Gastroesophageal sphincter (tissue), 4 donors: ENCODE results near the gene RMDN2. TPM values are rescaled to one million over a fixed set of nuclear protein-coding genes. Genes with fewer than 3 reads are reported as not detected.

Source experiments
- ATAC-seq: fragments of 150-250 bp; one replicate; pipeline ENCODE4 v1.9.1; 2016; ENCODE audit warnings: mild to moderate bottlenecking, moderate library complexity
- H3K27ac ChIP-seq, 4 donors: fragments of 200-600 bp; sonication (generic) in 3 of 4; 1 replicate in 3 of 4; 2 replicates in 1 of 4; pipeline ENCODE4 v1.5.1; 2016 to 2019
- H3K27me3 ChIP-seq: fragments of 200-600 bp; sonication (generic); one replicate; pipeline ENCODE4 v1.5.1; 2019
- H3K36me3 ChIP-seq, 2 donors: fragments of 200-600 bp; sonication (generic); one replicate each; pipeline ENCODE4 v1.5.1; 2019; ENCODE audit warnings: control low read depth in 1 of 2
- H3K4me1 ChIP-seq, 3 donors: fragments of 200-600 bp; sonication (generic); 1 replicate in 2 of 3; 2 replicates in 1 of 3; pipeline ENCODE4 v1.5.1; 2016 to 2019; ENCODE audit warnings: control low read depth in 2 of 3
- H3K4me3 ChIP-seq, 2 donors: fragments of 200-600 bp; sonication (generic); one replicate each; pipeline ENCODE4 v1.5.1; 2019; ENCODE audit warnings: mild to moderate bottlenecking in 1 of 2, moderate library complexity in 1 of 2
- H3K9me3 ChIP-seq, 3 donors: fragments of 200-600 bp; sonication (generic); one replicate each; pipeline ENCODE4 v1.5.1; 2017 to 2019; ENCODE audit warnings: control low read depth in 2 of 3
- CTCF ChIP-seq, 4 experiments: fragments of 200-600 bp in 2 of 4; fragments of 450-650 bp in 2 of 4; sonication (generic) in 1 of 4; IDR thresholded peaks; one replicate each; pipeline ENCODE4 v1.5.1; 2017 to 2019; ENCODE audit warnings: antibody characterized with exemption in 4 of 4, mild to moderate bottlenecking in 2 of 4, moderate library complexity in 2 of 4
- EP300 ChIP-seq: sonication (generic); formaldehyde crosslinking; IDR thresholded peaks from one replicate; pipeline ENCODE4 v1.6.1; 2017; ENCODE audit warnings: antibody characterized with exemption, mild to moderate bottlenecking
- POLR2A ChIP-seq, 2 donors: fragments of 450-650 bp; IDR thresholded peaks; one replicate each; pipeline ENCODE4 v1.6.1; 2017; ENCODE audit warnings: antibody characterized with exemption in 2 of 2, mild to moderate bottlenecking in 2 of 2, moderate library complexity in 1 of 2
- POLR2AphosphoS5 ChIP-seq: sonication (generic); formaldehyde crosslinking; IDR thresholded peaks from one replicate; pipeline ENCODE4 v1.6.1; 2017; ENCODE audit warnings: antibody characterized with exemption
- WGBS, 2 donors: methylation state at CpG; one replicate each; pipeline ENCODE4 v1.1.5; 2018; ENCODE audit warnings: low coverage in 1 of 2; 5-methylcytosine and 5-hydroxymethylcytosine counted together
- total RNA-seq, 4 donors: library from RNA; depleted of rRNA; stranded (reverse); fragments of >200 nt; gene quantifications; one replicate each; pipeline ENCODE4 v1.1.0, GENCODE V29; 2016

The RMDN2 gene
- total RNA-seq, 4 donors from 2014 or later, result 9.3 to 12.5 (median 11.4) TPM

- Histone ChIP-seq H3K36me3 (no peaks in the 10 kb centered on the region), H3K27ac (no peak overlapping the region), H3K27me3 (no peaks in the 10 kb centered on the region), H3K4me1 (no peaks in the 10 kb centered on the region), H3K4me3 (no peak overlapping the region), H3K9me3 (no peaks in the 10 kb centered on the region)
- no peak for TF ChIP-seq CTCF (IDR thresholded peaks at IDR 0.05)
- TF ChIP-seq POLR2A (IDR thresholded peaks at IDR 0.05), result no peak
- TF ChIP-seq POLR2AphosphoS5, result no peak
- no peak for TF ChIP-seq EP300
- 50 to 80% methylated on average over 1 of the region's 1 CpG for WGBS, 2 donors
- no peak for ATAC-seq
These were observed 105.7 kb downstream of the RMDN2 start for GRCh38 chr2:38030635-38031355.

GRCh38 chr2:38032946-38033345 lies 107.9 kb downstream of the RMDN2 start:
- Histone ChIP-seq H3K27me3 (no peaks in the 10 kb centered on the region), H3K4me1 (peaks cover 0 to 3% (median 0%) of the 10 kb centered on the region in 3 donors), H3K36me3 (no peaks in the 10 kb centered on the region), H3K27ac (no peak overlapping the region), H3K9me3 (no peaks in the 10 kb centered on the region), H3K4me3 (no peak overlapping the region)
- ATAC-seq, result no peak
- no peak for TF ChIP-seq EP300
- no peak for TF ChIP-seq POLR2AphosphoS5
- TF ChIP-seq POLR2A (IDR thresholded peaks at IDR 0.05), result no peak
- no peak for TF ChIP-seq CTCF (IDR thresholded peaks at IDR 0.05)
- 90 to 95% methylated on average over 2 of the region's 2 CpGs for WGBS, 2 donors

- no peaks in the 10 kb centered on the region for H3K36me3 ChIP-seq
- H3K27ac ChIP-seq, result no peak overlapping the region
- no peaks in the 10 kb centered on the region for H3K27me3 ChIP-seq
- no peak for ATAC-seq
- H3K4me1 ChIP-seq, result peaks cover 0 to 10% (median 3%) of the 10 kb centered on the region in 3 donors
- 45 to 77% methylated on average over 2 of the region's 2 CpGs for WGBS, 2 donors
- no peak for TF ChIP-seq POLR2AphosphoS5
- TF ChIP-seq POLR2A (IDR thresholded peaks at IDR 0.05), result no peak
- no peak for TF ChIP-seq CTCF (IDR thresholded peaks at IDR 0.05)
- no peak for TF ChIP-seq EP300
- H3K4me3 ChIP-seq, result no peak overlapping the region
- H3K9me3 ChIP-seq, result no peaks in the 10 kb centered on the region
These were observed 108.6 kb downstream of the RMDN2 start for GRCh38 chr2:38033646-38034045.

- 88 to 94% methylated on average over 6 to 7 of the region's 7 CpGs for WGBS, 2 donors
- TF ChIP-seq POLR2AphosphoS5, result no peak
- TF ChIP-seq EP300, result no peak
- TF ChIP-seq POLR2A (IDR thresholded peaks at IDR 0.05), result no peak
- TF ChIP-seq CTCF (IDR thresholded peaks at IDR 0.05), result no peak
- Histone ChIP-seq H3K4me1 (peaks cover 0 to 12% (median 3%) of the 10 kb centered on the region in 3 donors), H3K27me3 (no peaks in the 10 kb centered on the region), H3K4me3 (no peak overlapping the region), H3K9me3 (no peaks in the 10 kb centered on the region), H3K36me3 (no peaks in the 10 kb centered on the region), H3K27ac (no peak overlapping the region)
- ATAC-seq, result no peak
These were observed 110.9 kb downstream of the RMDN2 start for GRCh38 chr2:38035968-38036367.

GRCh38 chr2:38037325-38037724 lies 112.2 kb downstream of the RMDN2 start:
- peak overlapping the region in 1 of 4 donors; percentile 63 for H3K27ac ChIP-seq
- no peak for ATAC-seq

More at GRCh38 chr2:38037325-38037724, 112.2 kb downstream of the RMDN2 start:
- 82 to 90% methylated on average over 2 to 4 of the region's 4 CpGs for WGBS, 2 donors
- H3K9me3 ChIP-seq, result no peaks in the 10 kb centered on the region
- H3K27me3 ChIP-seq, result no peaks in the 10 kb centered on the region
- H3K36me3 ChIP-seq, result no peaks in the 10 kb centered on the region
- H3K4me3 ChIP-seq, result no peak overlapping the region
- H3K4me1 ChIP-seq, result peaks cover 0 to 12% (median 3%) of the 10 kb centered on the region in 3 donors
- TF ChIP-seq POLR2AphosphoS5 (no peak), EP300 (no peak), CTCF (IDR thresholded peaks at IDR 0.05) (no peak), POLR2A (IDR thresholded peaks at IDR 0.05) (no peak)
